Brain microvascular endothelial cell (primary cell): Measurements from ENCODE around the gene SLC6A5.

Experiments used
- DNase-seq: peaks from one replicate; pipeline ENCODE4 v3.0.0-alpha.2; 2020
- H3K27ac ChIP-seq: fragments of 250-450 bp; sonication (Bioruptor Pico); 2 replicates; pipeline ENCODE4 v1.5.1; 2020; ENCODE audit warnings: mild to moderate bottlenecking, moderate library complexity
- H3K27me3 ChIP-seq: fragments of 250-450 bp; sonication (Bioruptor Pico); replicated peaks from 2 replicates; pipeline ENCODE4 v1.5.1; 2020; ENCODE audit warnings: mild to moderate bottlenecking
- H3K36me3 ChIP-seq: fragments of 250-450 bp; sonication (Bioruptor Pico); replicated peaks from 2 replicates; pipeline ENCODE4 v1.5.1; 2020; ENCODE audit warnings: mild to moderate bottlenecking
- H3K4me3 ChIP-seq: 2 replicates; pipeline ENCODE4 v1.5.1; 2011; ENCODE audit warnings: low read depth, mild to moderate bottlenecking, control low read depth, low read length, moderate library complexity
- in situ Hi-C: cut with HindIII; loops from 2 replicates; pipeline ENCODE4 v1.10.0; 2017; ENCODE audit warnings: low sequenced_read_pairs, low pct_ligation_motif_present
- TF ChIP-seq, protein P1 (sequence below): IDR thresholded peaks from 2 replicates; pipeline ENCODE4 v1.5.1; 2011; ENCODE audit warnings: low read depth, mild to moderate bottlenecking, moderate library complexity, low read length, control low read depth, inconsistent platforms; ENCODE audit errors: missing control alignments

SLC6A5 gene

DNA sequence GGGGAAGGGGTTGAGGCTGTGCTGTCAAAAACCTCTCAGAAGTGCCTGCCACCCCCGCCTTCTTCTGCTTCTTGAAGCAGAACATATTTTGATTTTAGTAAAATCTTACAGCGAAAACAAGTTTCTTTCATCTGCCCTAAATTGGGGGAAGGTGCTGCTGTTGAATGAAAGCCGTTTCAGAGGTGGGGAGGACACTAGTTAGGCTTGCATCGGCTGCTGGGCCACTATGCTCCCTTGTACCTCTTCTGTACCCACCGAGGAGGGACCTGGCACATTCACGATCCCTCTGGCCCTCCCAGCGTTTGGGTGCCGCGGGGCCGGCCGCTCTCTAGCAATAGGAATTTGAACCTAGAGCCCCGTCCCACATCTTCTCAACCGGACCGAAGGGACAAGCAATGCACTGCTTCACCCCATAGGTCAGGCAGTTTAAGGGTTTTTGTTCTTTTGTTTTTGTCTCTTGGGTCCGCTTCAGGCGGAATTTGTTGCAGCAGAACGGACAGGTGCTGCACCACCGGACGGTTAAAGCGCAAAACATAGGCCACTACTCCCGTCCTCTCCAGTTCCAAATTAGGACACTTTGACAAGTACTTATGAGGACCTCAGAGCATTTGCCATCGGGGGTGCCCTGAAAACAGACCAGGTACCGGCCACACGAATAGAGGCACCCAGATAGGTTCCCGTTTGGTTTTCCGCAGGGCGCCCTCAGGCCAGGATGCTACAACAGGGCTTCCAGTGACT, 5.6 kb downstream of the SLC6A5 start:
- in situ Hi-C loops: no loop called here
- DNase-seq: no peak
- H3K4me3 ChIP-seq: no peak overlapping the region
- no peaks in the 10 kb centered on the region for H3K36me3 ChIP-seq
- H3K27me3 ChIP-seq: peaks cover 71% of the 10 kb centered on the region
- no peak overlapping the region for H3K27ac ChIP-seq
- TF ChIP-seq, protein P1, sequence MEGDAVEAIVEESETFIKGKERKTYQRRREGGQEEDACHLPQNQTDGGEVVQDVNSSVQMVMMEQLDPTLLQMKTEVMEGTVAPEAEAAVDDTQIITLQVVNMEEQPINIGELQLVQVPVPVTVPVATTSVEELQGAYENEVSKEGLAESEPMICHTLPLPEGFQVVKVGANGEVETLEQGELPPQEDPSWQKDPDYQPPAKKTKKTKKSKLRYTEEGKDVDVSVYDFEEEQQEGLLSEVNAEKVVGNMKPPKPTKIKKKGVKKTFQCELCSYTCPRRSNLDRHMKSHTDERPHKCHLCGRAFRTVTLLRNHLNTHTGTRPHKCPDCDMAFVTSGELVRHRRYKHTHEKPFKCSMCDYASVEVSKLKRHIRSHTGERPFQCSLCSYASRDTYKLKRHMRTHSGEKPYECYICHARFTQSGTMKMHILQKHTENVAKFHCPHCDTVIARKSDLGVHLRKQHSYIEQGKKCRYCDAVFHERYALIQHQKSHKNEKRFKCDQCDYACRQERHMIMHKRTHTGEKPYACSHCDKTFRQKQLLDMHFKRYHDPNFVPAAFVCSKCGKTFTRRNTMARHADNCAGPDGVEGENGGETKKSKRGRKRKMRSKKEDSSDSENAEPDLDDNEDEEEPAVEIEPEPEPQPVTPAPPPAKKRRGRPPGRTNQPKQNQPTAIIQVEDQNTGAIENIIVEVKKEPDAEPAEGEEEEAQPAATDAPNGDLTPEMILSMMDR: no peak

DNA sequence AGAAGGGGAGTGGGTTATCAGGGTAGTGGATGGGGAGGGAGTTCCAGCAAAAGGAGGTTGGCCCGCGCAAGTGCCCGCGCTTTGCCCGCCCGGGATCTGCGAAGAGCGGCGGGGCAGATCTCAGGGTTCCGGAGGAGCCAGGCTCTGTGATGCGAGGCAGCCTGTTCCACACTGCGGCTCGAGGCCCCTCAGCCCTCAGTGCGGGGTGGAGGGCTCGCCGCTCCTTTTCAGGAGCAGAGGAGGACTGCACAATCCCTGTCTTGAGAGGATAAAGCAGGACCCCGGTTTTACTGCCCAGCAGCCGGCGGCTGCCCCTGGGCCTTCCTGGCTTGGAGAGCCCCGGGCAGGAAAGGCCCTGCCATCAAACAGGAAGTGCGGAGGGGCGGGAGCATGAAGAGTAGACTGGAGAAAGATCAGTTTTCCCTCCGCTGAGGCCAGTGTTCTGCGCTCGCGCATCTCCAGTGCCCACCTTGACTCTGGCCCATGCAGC, 6.2 kb downstream of the SLC6A5 start:
- no peaks in the 10 kb centered on the region for H3K36me3 ChIP-seq
- DNase-seq: no peak
- peaks cover 64% of the 10 kb centered on the region for H3K27me3 ChIP-seq
- no peak overlapping the region for H3K27ac ChIP-seq
- no peak overlapping the region for H3K4me3 ChIP-seq
- TF ChIP-seq, protein P1: no peak
- in situ Hi-C loops: no loop called here

DNA sequence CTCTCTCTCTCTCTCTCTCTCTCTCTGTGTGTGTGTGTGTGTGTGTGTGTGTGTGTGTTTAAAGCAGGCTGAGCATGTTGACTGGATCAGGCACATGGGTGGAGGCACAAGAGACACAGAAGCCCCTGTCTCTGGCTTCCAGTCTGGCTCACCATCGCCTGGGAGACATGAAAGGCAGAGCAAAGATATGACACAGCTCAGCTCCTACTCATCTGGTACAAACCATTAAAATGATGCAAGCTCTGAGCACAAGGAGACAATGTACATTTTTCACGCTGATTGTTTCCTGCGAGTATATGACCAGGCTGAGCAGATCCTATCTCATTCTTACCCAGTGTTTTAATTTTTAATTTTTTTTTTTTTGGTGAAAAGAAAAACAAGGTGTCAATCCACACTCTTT, 9.5 kb downstream of the SLC6A5 start:
- peaks cover 35% of the 10 kb centered on the region for H3K27me3 ChIP-seq
- no peak for DNase-seq
- H3K4me3 ChIP-seq: no peak overlapping the region
- TF ChIP-seq, protein P1: no peak
- H3K27ac ChIP-seq: no peak overlapping the region
- no peaks in the 10 kb centered on the region for H3K36me3 ChIP-seq
- in situ Hi-C loops: no loop called here

DNA sequence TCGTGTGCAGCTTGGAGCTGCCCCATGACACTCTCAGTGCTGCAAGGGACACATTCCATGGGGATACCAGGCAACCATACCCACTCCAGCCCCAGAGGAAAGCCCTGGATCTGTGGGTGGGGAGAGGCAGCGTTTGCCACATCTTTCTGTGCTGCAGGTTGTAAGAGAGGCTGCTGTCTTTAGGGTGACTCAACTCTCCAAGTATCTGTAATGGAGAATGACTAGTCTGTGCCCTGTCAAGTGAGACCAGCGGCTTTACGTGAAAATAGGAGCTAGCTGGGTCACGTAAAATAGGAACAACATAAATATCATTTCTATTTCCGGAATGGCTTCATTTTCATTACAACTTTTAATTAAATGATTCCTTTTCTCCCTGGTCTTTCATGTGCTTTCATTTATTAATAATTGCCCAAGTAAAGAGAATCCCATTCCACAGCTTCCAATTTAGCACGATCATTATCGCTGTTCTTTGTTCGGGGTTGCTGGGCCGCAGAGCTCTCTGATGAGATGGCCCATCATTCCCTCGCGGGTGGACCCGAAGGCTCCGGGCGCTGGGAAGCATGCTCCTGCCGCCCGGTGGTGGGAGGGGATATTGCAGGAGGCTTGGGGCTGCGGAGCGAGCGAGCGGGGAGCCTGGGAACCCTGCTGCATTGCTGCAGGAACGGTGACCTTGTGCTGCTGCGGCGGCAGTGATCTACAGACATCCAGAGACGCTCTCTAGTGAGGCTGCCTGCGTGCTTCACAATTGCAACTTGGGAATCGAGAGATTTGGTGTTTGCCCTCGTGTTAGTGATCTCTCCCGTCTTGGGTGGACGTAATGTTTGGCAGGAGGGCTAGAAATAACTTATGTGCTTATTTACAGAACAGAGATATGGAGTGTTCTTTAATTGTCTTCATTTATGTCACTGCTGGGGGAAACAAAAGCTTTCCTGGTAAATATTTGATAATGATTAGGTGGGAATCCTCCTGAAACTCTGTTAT, 10.6 kb downstream of the SLC6A5 start:
- peak; percentile 49 for DNase-seq
- peaks cover 24% of the 10 kb centered on the region for H3K27me3 ChIP-seq
- H3K36me3 ChIP-seq: no peaks in the 10 kb centered on the region
- H3K4me3 ChIP-seq: no peak overlapping the region
- TF ChIP-seq, protein P1: peak; percentile 92
- in situ Hi-C loops: no loop called here
- no peak overlapping the region for H3K27ac ChIP-seq

DNA sequence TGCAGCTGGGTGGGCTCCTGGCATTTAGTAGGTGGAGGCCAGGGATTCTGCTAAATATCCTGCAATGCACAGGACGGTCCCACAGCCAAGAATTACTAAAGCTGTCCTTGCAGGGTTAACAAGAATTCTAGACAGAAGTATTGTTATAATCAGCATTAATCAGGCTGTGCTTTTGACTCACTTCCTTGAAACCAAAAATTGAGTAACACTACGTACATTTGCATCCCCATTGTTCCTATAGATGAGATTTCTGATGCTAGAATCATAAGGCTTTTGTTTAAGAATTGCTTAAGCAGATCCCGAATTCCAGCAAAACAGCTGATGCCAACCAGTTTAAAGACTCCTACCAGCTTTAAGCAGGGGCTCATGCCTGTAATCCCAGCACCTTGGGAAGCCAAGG, 11.4 kb downstream of the SLC6A5 start:
- no peaks in the 10 kb centered on the region for H3K36me3 ChIP-seq
- in situ Hi-C loops: no loop called here
- TF ChIP-seq, protein P1: no peak
- H3K4me3 ChIP-seq: no peak overlapping the region
- H3K27me3 ChIP-seq: peaks cover 16% of the 10 kb centered on the region
- DNase-seq: no peak
- H3K27ac ChIP-seq: no peak overlapping the region
